GM23338 (cell line): ENCODE data around the gene RPL27. TPM values are rescaled to one million over a fixed set of nuclear protein-coding genes. Genes with fewer than 3 reads are reported as not detected.
A peak's percentile ranks its signal among the peaks of the same experiment; 100 is the strongest.

ENCODE experiments used
- ATAC-seq: fragments of 200-7000 bp; cut with Tn5 transposase; 3 replicates; pipeline ENCODE4 v1.9.1; 2020
- DNase-seq: peaks from one replicate; pipeline ENCODE4 v3.0.0-alpha.2; 2015; ENCODE audit warnings: low spot score
- H2AFZ ChIP-seq: fragments of 200-600 bp; sonication (generic); 2 replicates; pipeline ENCODE4 v1.8.0; 2016; ENCODE audit warnings: antibody characterized with exemption, mild to moderate bottlenecking, moderate library complexity
- H3F3A ChIP-seq: fragments of 200-600 bp; sonication (generic); replicated peaks from 2 replicates; pipeline ENCODE4 v1.8.0; 2017; ENCODE audit warnings: antibody characterized with exemption, mixed run types, low read depth
- H3K27ac ChIP-seq: fragments of 200-600 bp; sonication (generic); 2 replicates; pipeline ENCODE4 v1.6.1; 2016; ENCODE audit warnings: low read depth
- H3K27me3 ChIP-seq: fragments of 200-600 bp; sonication (generic); 2 replicates; pipeline ENCODE4 v1.8.0; 2016; ENCODE audit warnings: mild to moderate bottlenecking, mixed run types, moderate library complexity; ENCODE audit not compliant: insufficient read depth
- H3K36me3 ChIP-seq: fragments of 200-600 bp; sonication (generic); 2 replicates; pipeline ENCODE4 v1.8.0; 2016; ENCODE audit warnings: mild to moderate bottlenecking; ENCODE audit not compliant: insufficient read depth
- H3K4me1 ChIP-seq: fragments of 200-600 bp; sonication (generic); 2 replicates; pipeline ENCODE4 v1.8.0; 2016; ENCODE audit warnings: mild to moderate bottlenecking, moderate library complexity; ENCODE audit not compliant: insufficient read depth
- H3K4me2 ChIP-seq: fragments of 200-600 bp; sonication (generic); 2 replicates; pipeline ENCODE4 v1.7.1; 2017; ENCODE audit warnings: mixed run types
- H3K4me3 ChIP-seq: fragments of 200-600 bp; sonication (generic); 2 replicates; pipeline ENCODE4 v1.6.1; 2016; ENCODE audit warnings: mixed run types
- H3K79me2 ChIP-seq: fragments of 200-600 bp; sonication (generic); replicated peaks from 2 replicates; pipeline ENCODE4 v1.8.0; 2017; ENCODE audit warnings: mild to moderate bottlenecking; ENCODE audit not compliant: insufficient read depth
- H3K9me2 ChIP-seq: fragments of 200-600 bp; sonication (generic); 2 replicates; pipeline ENCODE4 v1.8.0; 2017; ENCODE audit not compliant: insufficient read depth
- H4K20me1 ChIP-seq: fragments of 200-600 bp; sonication (generic); replicated peaks from 2 replicates; pipeline ENCODE4 v1.8.0; 2017; ENCODE audit warnings: mild to moderate bottlenecking; ENCODE audit not compliant: insufficient read depth
- H3K27ac Mint-ChIP-seq: 2 replicates; pipeline ENCODE4 v1.8.0; 2020; ENCODE audit warnings: inconsistent platforms, mild to moderate bottlenecking, moderate library complexity, mixed read lengths
- H3K27me3 Mint-ChIP-seq: 3 replicates; pipeline ENCODE4 v1.8.0; 2022; ENCODE audit warnings: low read depth, mild to moderate bottlenecking, moderate library complexity, mixed read lengths, inconsistent platforms; ENCODE audit not compliant: insufficient read depth, poor library complexity
- H3K36me3 Mint-ChIP-seq: 3 replicates; pipeline ENCODE4 v1.8.0; 2021; ENCODE audit warnings: low read depth, mild to moderate bottlenecking, inconsistent platforms, moderate library complexity, mixed read lengths
- H3K4me1 Mint-ChIP-seq: 3 replicates; pipeline ENCODE4 v1.8.0; 2020; ENCODE audit warnings: mild to moderate bottlenecking, inconsistent platforms, mixed read lengths
- H3K4me3 Mint-ChIP-seq: 3 replicates; pipeline ENCODE4 v1.8.0; 2021; ENCODE audit warnings: moderate library complexity, mild to moderate bottlenecking, inconsistent platforms, mixed read lengths
- H3K9me3 Mint-ChIP-seq: 3 replicates; pipeline ENCODE4 v1.8.0; 2020; ENCODE audit warnings: moderate library complexity, mild to moderate bottlenecking, inconsistent platforms, mixed read lengths
- CREB1 ChIP-seq: fragments of 250-450 bp; sonication (Bioruptor Pico); IDR thresholded peaks from 2 replicates; pipeline ENCODE4 v1.5.0; 2020; ENCODE audit warnings: low read depth, mild to moderate bottlenecking, moderate library complexity
- POLR2AphosphoS5 ChIP-seq: IDR thresholded peaks from 2 replicates; pipeline ENCODE4 v1.6.1; 2016; ENCODE audit warnings: antibody characterized with exemption, low read depth
- REST ChIP-seq: IDR thresholded peaks from one replicate; pipeline ENCODE4 v1.6.1; 2018; ENCODE audit warnings: antibody characterized with exemption; ENCODE audit not compliant: unreplicated experiment
- STAT1 ChIP-seq: IDR thresholded peaks from one replicate; pipeline ENCODE4 v1.6.1; 2016; ENCODE audit warnings: antibody characterized with exemption; ENCODE audit not compliant: unreplicated experiment
- ZNF114 ChIP-seq: fragments of 250-450 bp; sonication (Bioruptor Pico); IDR thresholded peaks from 2 replicates; pipeline ENCODE4 v1.5.0; 2020; ENCODE audit warnings: mild to moderate bottlenecking, moderate library complexity
- polyA plus RNA-seq: library from polyadenylated mRNA; unstranded; fragments of >200 nt; fragmentation: Nextera tagmentation; extraction: Ambion mirVana; gene quantifications from 2 replicates; pipeline ENCODE4 v1.2.1, GENCODE V29; 2016
- total RNA-seq: library from RNA; depleted of rRNA; stranded (reverse); fragments of >200 nt; shearing (Covaris generic); gene quantifications from 2 replicates; pipeline ENCODE4 v1.2.3, GENCODE V29; 2014
- TF ChIP-seq, protein P1 (sequence below): IDR thresholded peaks from 2 replicates; pipeline ENCODE4 v1.6.1; 2016; ENCODE audit warnings: antibody characterized with exemption

RPL27 gene
- total and polyA plus RNA-seq, 2 experiments from 2014 or later: 1,784 to 2,722 TPM

- H3F3A ChIP-seq: peaks cover 15% of the 10 kb centered on the region; the same call in 1 of the 2 replicates
- DNase-seq: peak; percentile 75
- peak overlapping the region; percentile 98 for H3K4me3 ChIP-seq
- peaks cover 38% of the 10 kb centered on the region for H3K79me2 ChIP-seq
- no peaks in the 10 kb centered on the region for H3K9me3 Mint-ChIP-seq
- H2AFZ ChIP-seq: peak overlapping the region; percentile 94
- peak overlapping the region; percentile 96 for H3K27ac Mint-ChIP-seq
- H3K4me1 Mint-ChIP-seq: peaks cover 26% of the 10 kb centered on the region
- no peak for TF ChIP-seq ZNF114
- 0 out of 2 replicates have a peak, but pooled peaks have one; percentile 30 for TF ChIP-seq POLR2AphosphoS5
- peaks cover 22% of the 10 kb centered on the region for H3K4me1 ChIP-seq
- H3K36me3 Mint-ChIP-seq: peaks cover 35% of the 10 kb centered on the region
- H4K20me1 ChIP-seq: peaks cover 10% of the 10 kb centered on the region
- H3K27me3 ChIP-seq: no peaks in the 10 kb centered on the region
- peaks cover 9% of the 10 kb centered on the region; the same call in 1 of the 2 replicates for H3K36me3 ChIP-seq
- peak overlapping the region; percentile 95 for H3K4me3 Mint-ChIP-seq
- peak overlapping the region; percentile 97 for H3K4me2 ChIP-seq
- H3K27me3 Mint-ChIP-seq: peaks cover 19% of the 10 kb centered on the region
- peak overlapping the region; percentile 85 for H3K27ac ChIP-seq
- ATAC-seq: peak; percentile 8
- H3K9me2 ChIP-seq: no peaks in the 10 kb centered on the region
Observed at GRCh38 chr17:43020789-43021740, 22.8 kb downstream of the RPL27 start.

- TF ChIP-seq CREB1 (CRISPR knock-in tag) (peak; percentile 20; the same call in 1 of the 2 replicates), ZNF114 (no peak), POLR2AphosphoS5 (peak; percentile 87)
- Histone ChIP-seq H2AFZ (peak within 1 kb of the TSS; percentile 94), H4K20me1 (peaks cover 10% of the 10 kb centered on the region), H3K4me2 (peak within 1 kb of the TSS; percentile 97), H3K79me2 (peaks cover 46% of the 10 kb centered on the region), H3K36me3 (peaks cover 3% of the 10 kb centered on the region; the same call in 1 of the 2 replicates), H3K9me2 (no peaks in the 10 kb centered on the region), H3F3A (peaks cover 19% of the 10 kb centered on the region; the same call in 1 of the 2 replicates), H3K4me1 (peaks cover 31% of the 10 kb centered on the region), H3K27ac (peak within 1 kb of the TSS; percentile 85), H3K4me3 (peak within 1 kb of the TSS; percentile 98), H3K27me3 (no peaks in the 10 kb centered on the region)
- DNase-seq: peak; percentile 92
- H3K27me3 Mint-ChIP-seq: peaks cover 19% of the 10 kb centered on the region
- no peaks in the 10 kb centered on the region for H3K9me3 Mint-ChIP-seq
- H3K4me1 Mint-ChIP-seq: peaks cover 28% of the 10 kb centered on the region
- peak; percentile 66 for ATAC-seq
- peaks cover 27% of the 10 kb centered on the region for H3K36me3 Mint-ChIP-seq
- peak within 1 kb of the TSS; percentile 96 for H3K27ac Mint-ChIP-seq
- H3K4me3 Mint-ChIP-seq: peak within 1 kb of the TSS; percentile 95
Observed at GRCh38 chr17:43021741-43022512, 23.7 kb downstream of the RPL27 start, which contains the start of gene VAT1. Gene VAT1, minus strand, starts transcription at chr17:43022385. Its CDS starts 63 bp downstream, at chr17:43022322.

DNA sequence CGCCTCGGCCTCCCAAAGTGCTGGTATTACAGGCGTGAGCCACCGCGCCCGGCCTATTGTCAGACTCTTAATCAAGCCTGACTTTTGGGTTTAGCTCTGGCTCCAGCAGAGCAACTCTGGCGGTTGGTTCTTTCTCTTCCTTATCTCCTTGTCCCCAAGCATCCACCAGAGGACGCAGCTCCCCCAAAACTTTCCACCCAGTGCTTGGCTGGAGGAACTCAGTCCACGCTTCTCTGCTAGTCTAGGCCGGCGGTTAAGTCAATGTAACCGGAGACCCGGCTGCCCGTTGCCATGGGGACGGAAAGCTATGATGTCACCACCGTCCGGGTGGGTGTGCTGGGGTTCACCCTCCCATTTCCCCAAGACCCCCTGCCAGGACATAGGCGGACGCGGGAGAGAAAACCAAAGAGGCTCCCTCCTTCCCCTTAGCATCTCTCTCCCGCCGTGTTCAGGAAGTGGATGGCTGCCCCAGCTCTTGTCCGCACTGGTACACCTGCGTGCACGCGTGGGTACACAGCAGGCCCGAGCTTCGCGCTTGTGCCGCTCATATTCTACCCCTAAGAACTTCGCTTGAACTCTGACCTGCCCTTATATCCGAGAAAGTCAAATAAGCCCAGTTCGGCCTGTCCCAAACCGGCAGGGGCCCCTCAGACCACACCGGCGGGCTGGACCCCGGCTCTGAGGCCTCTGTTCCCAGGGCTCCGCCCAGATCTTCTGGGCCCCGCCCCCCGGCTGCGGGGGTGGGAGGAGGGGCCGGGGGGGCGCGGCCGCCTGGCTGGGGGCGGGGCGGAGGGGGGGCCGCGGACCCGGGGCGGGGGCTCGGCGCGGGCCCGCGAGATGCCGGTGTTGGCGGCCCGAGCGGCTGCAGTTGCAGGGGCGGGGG is 26.4 kb downstream of the RPL27 start, which contains the start of gene RND2:
TSS of gene RND2 (plus strand) at position 825 of the 883 bp plus-strand sequence. CDS start 117 bp downstream, outside the sequence.
- H3K9me3 Mint-ChIP-seq: no peaks in the 10 kb centered on the region
- DNase-seq (peak; percentile 98), ATAC-seq (peak; percentile 48)
- peak within 1 kb of the TSS; percentile 97 for H3K27ac Mint-ChIP-seq
- H3K27me3 ChIP-seq: no peaks in the 10 kb centered on the region
- H3K79me2 ChIP-seq: peaks cover 31% of the 10 kb centered on the region
- no peaks in the 10 kb centered on the region for H3K36me3 ChIP-seq
- peaks cover 28% of the 10 kb centered on the region for H3K27me3 Mint-ChIP-seq
- H3K9me2 ChIP-seq: no peaks in the 10 kb centered on the region
- H3K36me3 Mint-ChIP-seq: peaks cover 20% of the 10 kb centered on the region
- peaks cover 39% of the 10 kb centered on the region for H3K4me1 Mint-ChIP-seq
- peak within 1 kb of the TSS; percentile 95 for H3K27ac ChIP-seq
- H3K4me3 ChIP-seq: peak within 1 kb of the TSS; percentile 98
- peaks cover 38% of the 10 kb centered on the region for H3K4me1 ChIP-seq
- H3K4me2 ChIP-seq: peak within 1 kb of the TSS; percentile 100
- peak within 1 kb of the TSS; percentile 91 for H3K4me3 Mint-ChIP-seq
- peaks cover 3% of the 10 kb centered on the region for H4K20me1 ChIP-seq
- peak within 1 kb of the TSS; percentile 99 for H2AFZ ChIP-seq
- H3F3A ChIP-seq: peaks cover 19% of the 10 kb centered on the region; the same call in 1 of the 2 replicates
- TF ChIP-seq STAT1 (no peak), POLR2AphosphoS5 (peak; percentile 29; the same call in 1 of the 2 replicates), REST (no peak)
- TF ChIP-seq, protein P1, sequence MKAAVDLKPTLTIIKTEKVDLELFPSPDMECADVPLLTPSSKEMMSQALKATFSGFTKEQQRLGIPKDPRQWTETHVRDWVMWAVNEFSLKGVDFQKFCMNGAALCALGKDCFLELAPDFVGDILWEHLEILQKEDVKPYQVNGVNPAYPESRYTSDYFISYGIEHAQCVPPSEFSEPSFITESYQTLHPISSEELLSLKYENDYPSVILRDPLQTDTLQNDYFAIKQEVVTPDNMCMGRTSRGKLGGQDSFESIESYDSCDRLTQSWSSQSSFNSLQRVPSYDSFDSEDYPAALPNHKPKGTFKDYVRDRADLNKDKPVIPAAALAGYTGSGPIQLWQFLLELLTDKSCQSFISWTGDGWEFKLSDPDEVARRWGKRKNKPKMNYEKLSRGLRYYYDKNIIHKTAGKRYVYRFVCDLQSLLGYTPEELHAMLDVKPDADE: 0 out of 2 replicates have a peak, but pooled peaks have one; percentile 12
